ENCODE data around the gene CLEC12A.

The CLEC12A gene

GRCh38 chr12:10033783-10034545, 62.8 kb downstream of the CLEC12A start:
- no peak for DNase-seq
